Islet of Langerhans (tissue), 1 donor: ENCODE data around the gene LCE2A.

Experiments
- FAIRE-seq: peaks from one replicate; lab custom pipeline; 2011; peaks lifted over from hg19 to GRCh38; lab: Jason Lieb, UNC

The LCE2A gene

GRCh38 chr1:152743371-152744145 is 45.4 kb downstream of the LCE2A start:
- FAIRE-seq: no peak

GRCh38 chr1:152745289-152745704 is 47.2 kb downstream of the LCE2A start:
- no peak for FAIRE-seq

DNA sequence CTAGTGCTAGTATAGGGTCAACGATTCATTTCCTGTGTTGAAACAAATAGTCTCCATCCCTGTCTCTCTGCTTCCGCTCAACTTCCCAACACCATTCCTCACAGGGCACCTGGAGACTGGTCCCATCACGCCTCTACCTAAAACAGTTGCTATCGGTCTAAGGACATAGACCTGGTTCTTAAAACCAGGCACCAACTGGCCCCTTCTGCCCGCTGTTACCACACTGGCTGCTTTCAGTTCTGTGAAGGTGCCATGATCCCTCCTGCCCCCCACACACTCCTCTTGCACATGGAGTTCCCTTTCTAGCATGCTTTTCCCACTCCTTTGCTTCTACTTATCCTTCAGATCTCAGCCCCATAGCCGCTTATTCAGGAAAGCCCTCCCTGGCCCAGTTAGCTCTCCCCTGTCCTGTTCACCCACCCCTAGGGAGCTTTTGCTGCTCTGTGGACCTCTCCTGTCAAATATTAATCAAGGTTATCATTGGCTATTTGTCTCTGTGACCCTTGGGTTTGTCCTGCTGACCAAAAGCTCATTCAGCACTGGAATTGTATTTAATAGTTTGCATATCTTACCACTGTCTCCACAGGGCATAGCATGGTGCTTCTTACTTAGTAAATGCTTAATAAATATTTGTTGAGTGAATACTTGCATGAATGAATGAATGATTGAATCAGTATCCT is 47.8 kb downstream of the LCE2A start:
- no peak for FAIRE-seq

DNA sequence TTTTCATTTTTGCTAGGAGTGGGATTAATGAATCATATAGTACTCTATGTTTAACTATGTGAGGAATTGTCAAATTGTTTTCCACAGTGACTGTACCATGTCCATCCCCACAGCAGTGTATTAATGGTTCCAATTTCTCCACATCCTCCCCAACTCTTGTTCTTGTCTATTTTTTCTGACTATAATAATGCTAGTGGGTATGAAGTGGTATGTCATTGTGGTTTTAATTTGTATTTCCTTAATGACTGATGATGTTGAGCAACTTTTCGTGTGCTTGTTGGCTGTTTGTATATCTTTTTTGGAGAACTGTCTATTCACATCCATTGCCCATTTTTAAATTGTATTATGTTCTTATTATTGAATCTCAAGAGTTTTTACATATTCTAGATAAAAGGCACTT is 49.7 kb downstream of the LCE2A start:
- no peak for FAIRE-seq
